ENCODE data around the gene BCAS1. TPM values are rescaled to one million over a fixed set of nuclear protein-coding genes. Genes with fewer than 3 reads are reported as not detected.

Gene BCAS1
- total and polyA plus RNA-seq, 10 of the 15 experiments (the other 5 are each of a cell fraction or from before 2014, with no cell fraction given), result 0.21 to 1.4 (median 0.55) TPM

GRCh38 chr20:53905019-53905819, 165.2 kb downstream of the BCAS1 start (continued):
- TF ChIP-seq MAX (IDR thresholded peaks at IDR 0.05; ENCODE audit: low read depth, low read length), result no peak
- TF ChIP-seq ZBTB40 (IDR thresholded peaks at IDR 0.05; ENCODE audit: borderline replicate concordance), result no peak
- peak; percentile 95 for TF ChIP-seq MEF2B (IDR thresholded peaks at IDR 0.05; ENCODE audit: partially characterized antibody, poor library complexity, severe bottlenecking)
- TF ChIP-seq ZNF274 (IDR thresholded peaks at IDR 0.05; ENCODE audit: insufficient read depth, insufficient read length), result no peak
- TF ChIP-seq CBX5 (IDR thresholded peaks at IDR 0.05; ENCODE audit: low read depth), result no peak
- TF ChIP-seq POU2F2 (IDR thresholded peaks at IDR 0.05; ENCODE audit: borderline replicate concordance, low read depth, low read length), result no peak
- no peak for TF ChIP-seq IRF5 (IDR thresholded peaks at IDR 0.05; ENCODE audit: borderline replicate concordance)
- peak; percentile 88 for TF ChIP-seq NR2F1 (conservative IDR thresholded peaks at IDR 0.05)
- TF ChIP-seq SMARCA5 (IDR thresholded peaks at IDR 0.05), result no peak
- no peak for TF ChIP-seq FOXK2 (IDR thresholded peaks at IDR 0.05)
- no peak for TF ChIP-seq ZNF24 (IDR thresholded peaks at IDR 0.05)
- no peak for TF ChIP-seq STAT3 (IDR thresholded peaks at IDR 0.05; ENCODE audit: low read depth, low read length)
- TF ChIP-seq ZNF384 (IDR thresholded peaks at IDR 0.05; ENCODE audit: borderline replicate concordance, low read depth, low read length), result no peak
- TF ChIP-seq TBL1XR1 (IDR thresholded peaks at IDR 0.05; ENCODE audit: low read depth, low read length), result no peak
- peak; percentile 19 for TF ChIP-seq KLF5 (IDR thresholded peaks at IDR 0.05; ENCODE audit: partially characterized antibody)
- peak; percentile 44 for TF ChIP-seq SMAD1 (IDR thresholded peaks at IDR 0.05; ENCODE audit: low read depth, partially characterized antibody)
- no peak for TF ChIP-seq EZH2 (IDR thresholded peaks at IDR 0.05; ENCODE audit: borderline replicate concordance, control insufficient read depth, low read depth, low read length)
- TF ChIP-seq MYB (IDR thresholded peaks at IDR 0.05; ENCODE audit: borderline replicate concordance, low read depth, low read length), result no peak
- TF ChIP-seq RFX5 (IDR thresholded peaks at IDR 0.05; ENCODE audit: low read depth, low read length), result no peak
- no peak for TF ChIP-seq RAD21 (IDR thresholded peaks at IDR 0.05; ENCODE audit: insufficient read depth, low read depth, low read length)
- no peak for TF ChIP-seq USF1 (IDR thresholded peaks at IDR 0.05; ENCODE audit: borderline replicate concordance, extremely low read length, insufficient read depth, low read depth, low read length)
- no peak for TF ChIP-seq CEBPB (IDR thresholded peaks at IDR 0.05; ENCODE audit: borderline replicate concordance in 1 of 2, low read depth in 2 of 2, low read length in 2 of 2)
- TF ChIP-seq GABPA (IDR thresholded peaks at IDR 0.05; ENCODE audit: low read depth), result no peak
- no peak for TF ChIP-seq POLR2A (IDR thresholded peaks at IDR 0.05; ENCODE audit: low read depth, low read length)
- no peak for TF ChIP-seq BMI1 (IDR thresholded peaks at IDR 0.05; ENCODE audit: borderline replicate concordance)
